NCI-H146 treated with DMSO at 0.1 percent for 48 hours (cell line): ENCODE results near the gene SSR1.

Experiments used
- DNase-seq: peaks from one replicate; lab custom pipeline; 2025; ENCODE audit not compliant: unreplicated experiment; lab: John Stamatoyannopoulos, UW

The SSR1 gene

GRCh38 chr6:7241709-7242645, 71.0 kb downstream of the SSR1 start:
- no peak for DNase-seq

- no peak for DNase-seq
Observed at GRCh38 chr6:7241160-7241559, 71.8 kb downstream of the SSR1 start.

DNA sequence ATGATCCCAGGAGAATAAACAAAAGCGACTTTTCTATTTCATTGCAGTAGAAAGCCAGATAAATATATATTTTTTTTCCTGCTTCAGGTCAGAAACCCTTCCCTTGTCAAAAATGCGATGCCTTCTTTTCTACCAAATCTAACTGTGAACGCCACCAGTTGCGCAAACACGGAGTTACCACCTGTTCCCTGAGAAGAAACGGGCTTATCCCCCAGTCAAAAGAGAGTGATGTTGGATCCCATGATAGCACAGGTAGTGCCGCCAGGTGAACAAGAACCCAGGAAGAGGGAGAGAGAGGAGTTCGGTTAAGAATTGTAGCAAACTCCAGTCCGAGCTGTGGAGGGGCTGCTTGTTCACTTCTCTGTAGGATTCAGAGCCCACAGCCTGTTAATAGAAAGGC, 72.6 kb downstream of the SSR1 start:
- DNase-seq: no peak

DNA sequence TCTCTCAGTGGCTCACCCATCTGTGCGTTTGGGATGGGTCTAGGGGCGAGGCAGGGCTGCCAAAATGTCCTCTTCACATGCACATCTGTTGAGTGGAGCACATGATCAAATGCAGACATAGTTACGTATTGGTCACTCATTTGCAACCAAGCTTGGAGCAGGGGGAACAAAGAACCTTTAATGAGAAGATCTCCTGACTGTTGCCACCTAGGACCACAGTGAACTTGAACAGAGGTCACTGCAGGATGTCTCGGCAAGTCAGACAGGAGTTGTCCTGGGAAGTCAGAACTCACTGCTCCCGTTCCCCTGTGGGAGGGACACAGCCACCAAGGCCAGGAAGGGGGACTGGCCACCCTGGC, 73.4 kb downstream of the SSR1 start:
- DNase-seq: no peak

GRCh38 chr6:7238900-7239589, 74.0 kb downstream of the SSR1 start:
- peak; percentile 86 for DNase-seq

DNA sequence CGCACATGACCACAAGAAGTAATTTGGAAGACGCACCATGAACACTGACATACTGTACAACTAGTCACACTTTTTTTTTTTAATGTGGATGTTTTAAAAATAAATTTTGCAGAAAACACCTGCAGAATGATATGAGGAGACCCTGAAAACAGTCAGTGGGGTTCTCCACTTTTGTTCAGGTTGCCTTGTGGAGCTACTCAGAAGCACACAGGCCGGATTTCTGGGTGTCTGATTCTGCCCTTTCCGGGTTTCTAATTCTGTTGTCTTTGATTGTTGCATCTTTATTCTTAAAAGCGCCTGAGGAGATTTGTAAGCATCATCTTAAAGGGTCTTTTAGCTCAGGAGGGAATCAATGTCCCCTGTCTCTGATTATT, 74.5 kb downstream of the SSR1 start:
- no peak for DNase-seq

GRCh38 chr6:7237653-7238188, 75.3 kb downstream of the SSR1 start:
- no peak for DNase-seq

- no peak for DNase-seq
Observed at GRCh38 chr6:7236306-7237209, 76.4 kb downstream of the SSR1 start.

- no peak for DNase-seq
Observed at GRCh38 chr6:7235712-7236305, 77.2 kb downstream of the SSR1 start.

DNA sequence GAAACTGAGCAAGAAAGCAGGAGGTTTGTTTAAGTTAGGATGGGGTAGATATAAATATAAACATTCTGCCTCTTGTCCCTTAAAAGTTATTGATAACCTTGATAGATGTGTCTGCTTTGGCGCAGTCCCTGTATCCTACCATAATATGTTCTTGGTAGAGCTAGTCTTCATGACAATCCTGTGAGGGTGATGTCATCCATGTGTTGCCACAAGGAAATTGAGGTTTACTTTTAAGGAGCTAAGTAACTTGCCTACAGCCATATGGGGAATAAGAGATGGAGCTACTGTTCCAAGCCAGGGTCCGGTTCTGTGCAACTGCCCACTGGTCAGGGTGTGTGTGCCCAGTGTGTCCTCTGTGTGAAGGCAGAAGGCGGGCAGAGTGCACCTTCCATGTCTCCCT, 78.5 kb downstream of the SSR1 start:
- DNase-seq: no peak

GRCh38 chr6:7232351-7232750, 80.6 kb downstream of the SSR1 start:
- DNase-seq: no peak

GRCh38 chr6:7230956-7231713, 81.9 kb downstream of the SSR1 start:
- DNase-seq: no peak

DNA sequence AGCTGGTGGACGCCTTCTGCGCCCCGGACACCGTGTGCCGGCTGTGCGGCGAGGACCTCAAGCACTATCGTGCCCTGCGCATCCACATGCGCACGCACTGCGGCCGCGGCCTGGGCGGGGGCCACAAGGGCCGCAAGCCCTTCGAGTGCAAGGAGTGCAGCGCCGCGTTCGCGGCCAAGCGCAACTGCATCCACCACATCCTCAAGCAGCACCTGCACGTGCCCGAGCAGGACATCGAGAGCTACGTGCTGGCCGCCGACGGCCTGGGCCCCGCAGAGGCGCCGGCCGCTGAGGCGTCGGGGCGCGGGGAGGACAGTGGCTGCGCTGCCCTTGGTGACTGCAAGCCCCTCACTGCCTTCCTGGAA, 82.7 kb downstream of the SSR1 start:
- no peak for DNase-seq

DNA sequence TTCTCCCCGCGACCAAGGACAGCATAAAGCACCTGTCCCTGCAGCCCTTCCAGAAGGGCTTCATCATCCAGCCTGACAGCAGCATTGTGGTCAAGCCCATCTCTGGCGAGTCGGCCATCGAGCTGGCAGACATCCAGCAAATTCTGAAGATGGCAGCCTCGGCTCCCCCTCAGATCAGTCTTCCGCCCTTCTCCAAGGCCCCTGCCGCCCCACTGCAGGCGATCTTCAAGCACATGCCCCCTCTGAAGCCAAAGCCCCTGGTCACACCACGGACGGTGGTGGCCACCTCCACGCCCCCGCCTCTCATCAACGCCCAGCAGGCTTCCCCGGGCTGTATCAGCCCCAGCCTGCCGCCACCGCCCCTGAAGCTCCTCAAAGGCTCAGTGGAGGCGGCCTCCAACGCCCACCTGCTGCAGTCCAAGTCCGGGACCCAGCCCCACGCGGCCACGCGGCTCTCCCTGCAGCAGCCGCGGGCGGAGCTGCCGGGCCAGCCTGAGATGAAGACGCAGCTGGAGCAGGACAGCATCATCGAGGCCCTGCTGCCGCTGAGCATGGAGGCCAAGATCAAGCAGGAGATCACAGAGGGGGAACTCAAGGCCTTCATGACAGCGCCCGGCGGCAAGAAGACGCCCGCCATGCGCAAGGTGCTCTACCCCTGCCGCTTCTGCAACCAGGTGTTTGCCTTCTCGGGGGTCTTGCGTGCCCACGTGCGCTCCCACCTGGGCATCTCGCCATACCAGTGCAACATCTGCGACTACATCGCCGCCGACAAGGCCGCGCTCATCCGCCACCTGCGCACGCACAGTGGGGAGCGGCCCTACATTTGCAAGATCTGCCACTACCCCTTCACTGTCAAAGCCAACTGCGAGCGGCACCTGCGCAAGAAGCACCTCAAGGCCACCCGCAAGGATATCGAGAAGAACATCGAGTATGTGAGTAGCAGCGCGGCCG, 83.3 kb downstream of the SSR1 start:
- DNase-seq: no peak

DNA sequence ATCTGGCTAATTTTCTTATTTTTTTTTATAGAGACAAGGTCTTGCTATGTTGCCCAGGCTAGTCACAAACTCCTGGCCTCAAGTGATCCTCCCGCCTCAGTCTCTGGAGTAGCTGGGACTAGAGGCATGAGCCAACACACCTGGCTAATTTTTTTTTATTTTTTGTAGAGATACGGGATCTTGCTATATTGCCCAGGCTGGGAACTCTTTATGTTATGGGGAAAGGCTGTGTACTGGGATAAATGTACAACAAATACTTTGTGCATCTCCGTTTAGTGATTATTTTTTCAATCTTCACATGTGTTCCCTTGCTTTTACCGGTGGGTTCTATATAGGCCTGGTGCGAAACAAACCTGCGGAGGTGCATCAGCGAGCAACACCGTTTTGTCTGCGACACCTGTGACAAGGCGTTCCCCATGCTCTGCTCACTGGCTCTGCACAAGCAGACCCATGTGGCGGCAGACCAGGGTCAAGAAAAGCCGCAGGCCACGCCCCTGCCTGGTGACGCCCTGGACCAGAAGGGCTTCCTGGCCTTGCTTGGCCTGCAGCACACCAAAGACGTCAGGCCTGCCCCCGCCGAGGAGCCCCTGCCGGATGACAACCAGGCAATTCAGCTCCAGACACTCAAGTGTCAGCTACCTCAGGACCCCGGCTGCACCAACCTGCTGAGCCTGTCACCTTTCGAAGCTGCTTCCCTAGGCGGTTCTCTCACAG, 84.2 kb downstream of the SSR1 start:
- DNase-seq: no peak

- no peak for DNase-seq
Observed at GRCh38 chr6:7224731-7225130, 88.3 kb downstream of the SSR1 start.

- no peak for DNase-seq
Observed at GRCh38 chr6:7222197-7222596, 90.8 kb downstream of the SSR1 start.

DNA sequence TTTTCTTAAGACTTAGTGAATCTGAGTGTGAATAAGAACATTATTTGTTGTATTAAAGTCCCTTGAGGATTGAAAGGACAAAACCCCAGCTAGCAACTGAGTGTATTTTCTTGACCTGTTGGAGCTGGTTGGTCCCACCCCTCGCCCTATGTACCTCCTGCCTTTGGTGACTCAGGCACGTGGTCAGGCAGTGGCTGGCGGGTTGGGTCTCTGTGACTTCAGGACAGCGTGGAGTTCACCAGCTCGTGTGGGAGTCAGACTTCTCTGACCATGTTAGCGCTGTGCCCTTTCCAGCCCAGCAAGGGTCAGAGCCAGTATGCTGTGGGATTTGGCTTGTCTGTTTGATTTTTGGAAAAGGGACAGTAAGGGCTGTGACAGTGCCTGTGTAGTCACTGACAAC, 93.7 kb downstream of the SSR1 start:
- no peak for DNase-seq
